SKM-1 (cell line): ENCODE measurements around the gene FIP1L1.
"Not testable (repeated sequence)": the region's sequence is repeated elsewhere in the genome, so short reads cannot be mapped to it uniquely, and the experiment has no call there.

Experiments
- DNase-seq: peaks from one replicate; lab custom pipeline; 2025; ENCODE audit not compliant: unreplicated experiment; lab: John Stamatoyannopoulos, UW

Gene FIP1L1

DNA sequence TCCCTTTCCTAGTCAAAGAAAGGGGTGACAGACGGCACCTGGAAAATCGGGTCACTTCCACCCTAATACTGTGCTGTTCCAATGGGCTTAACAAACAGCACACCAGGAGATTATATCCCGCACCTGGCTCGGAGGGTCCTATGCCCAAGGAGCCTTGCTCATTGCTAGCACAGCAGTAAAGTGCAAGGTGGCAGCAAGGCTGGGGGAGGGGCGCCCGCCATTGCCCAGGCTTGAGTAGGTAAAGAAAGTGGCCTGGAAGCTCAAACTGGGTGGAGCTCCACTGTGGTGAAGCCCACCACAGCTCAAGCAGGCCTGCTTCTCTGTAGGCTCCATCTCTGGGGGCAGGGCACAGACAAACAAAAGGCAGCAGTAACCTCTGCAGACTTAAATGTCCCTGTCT lies 89.1 kb downstream of the FIP1L1 start:
- not testable (repeated sequence) for DNase-seq

DNA sequence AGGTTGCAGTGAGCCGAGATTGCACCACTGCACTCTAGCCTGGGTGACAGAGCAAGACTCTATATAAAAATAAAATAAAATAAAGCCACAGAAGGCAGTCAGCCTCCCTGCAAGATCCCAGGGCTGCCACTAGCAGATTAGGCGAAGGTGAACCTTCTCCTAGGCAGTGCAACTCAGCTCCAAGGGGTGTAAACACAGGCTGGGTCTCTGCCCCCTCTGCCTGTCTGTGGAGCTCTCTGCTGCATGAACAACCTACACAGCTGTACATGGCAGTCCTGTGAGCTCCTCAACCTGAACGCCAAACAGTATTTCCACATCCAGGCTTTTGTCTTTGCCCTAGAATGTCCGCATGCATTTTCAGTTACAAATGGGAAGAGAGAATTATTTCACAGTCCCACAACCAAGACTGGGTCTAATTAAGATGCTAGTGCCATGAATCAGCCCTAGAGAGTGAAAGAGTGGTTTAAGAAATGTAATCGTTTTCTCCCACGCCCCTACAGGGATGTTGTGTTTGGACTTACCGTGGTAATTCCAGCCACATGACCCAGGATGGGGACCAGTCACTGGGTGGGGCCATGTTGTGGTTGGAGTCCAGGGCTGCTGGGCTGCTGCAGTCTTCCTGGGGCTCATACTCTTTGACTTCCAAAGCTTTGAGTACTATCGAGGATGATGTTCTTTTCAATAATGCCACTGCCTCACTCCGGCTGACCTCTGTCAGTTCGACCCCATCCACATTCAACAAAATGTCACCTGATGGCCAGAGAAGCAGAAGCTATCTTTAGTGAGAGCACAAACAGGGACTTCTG lies 99.0 kb downstream of the FIP1L1 start:
- DNase-seq = no peak

DNA sequence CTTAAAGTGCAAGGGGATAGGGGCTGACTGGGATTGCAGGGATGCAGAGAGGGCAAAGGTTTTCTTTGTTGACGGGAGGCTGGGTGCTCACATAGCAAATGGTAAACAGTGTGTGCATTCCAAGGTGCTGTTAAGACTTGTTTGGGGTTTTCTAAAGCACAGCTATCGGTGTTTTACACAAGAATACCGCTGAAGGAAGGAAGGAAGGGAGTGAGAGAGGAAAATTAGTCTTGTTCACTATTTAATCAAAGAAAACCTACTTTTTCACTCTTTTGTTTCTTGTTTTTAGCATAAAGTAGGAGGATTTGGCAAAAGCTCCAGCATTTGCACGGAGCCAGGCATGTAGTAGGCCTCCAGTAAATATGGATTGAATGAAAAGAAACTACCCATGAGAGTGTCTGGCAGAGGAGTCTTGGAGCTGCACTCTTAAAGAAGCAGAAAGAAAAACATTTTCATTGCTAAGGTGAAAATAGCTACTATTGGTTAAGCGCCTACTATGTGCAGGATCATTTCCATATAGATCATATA lies 99.7 kb downstream of the FIP1L1 start:
- DNase-seq = no peak

DNA sequence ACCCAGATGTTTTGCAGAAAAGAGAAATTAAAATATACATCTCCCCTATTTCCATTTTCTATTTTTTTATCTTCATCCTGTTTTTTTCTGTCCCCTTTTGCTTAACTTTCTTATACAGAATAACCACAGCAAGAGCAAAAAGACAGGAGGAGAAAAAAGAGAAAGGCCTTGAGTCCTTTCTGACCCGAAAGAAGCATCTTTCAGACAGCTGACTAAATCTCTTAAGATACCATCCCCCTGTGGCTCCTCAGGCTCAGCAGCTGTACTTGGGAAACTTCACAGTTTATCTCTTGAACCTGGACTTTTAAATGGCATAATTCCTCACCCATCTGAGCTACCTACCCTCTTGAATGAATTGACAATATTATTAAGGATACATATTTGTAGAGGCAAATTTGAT lies 100.2 kb downstream of the FIP1L1 start:
- DNase-seq = no peak

DNA sequence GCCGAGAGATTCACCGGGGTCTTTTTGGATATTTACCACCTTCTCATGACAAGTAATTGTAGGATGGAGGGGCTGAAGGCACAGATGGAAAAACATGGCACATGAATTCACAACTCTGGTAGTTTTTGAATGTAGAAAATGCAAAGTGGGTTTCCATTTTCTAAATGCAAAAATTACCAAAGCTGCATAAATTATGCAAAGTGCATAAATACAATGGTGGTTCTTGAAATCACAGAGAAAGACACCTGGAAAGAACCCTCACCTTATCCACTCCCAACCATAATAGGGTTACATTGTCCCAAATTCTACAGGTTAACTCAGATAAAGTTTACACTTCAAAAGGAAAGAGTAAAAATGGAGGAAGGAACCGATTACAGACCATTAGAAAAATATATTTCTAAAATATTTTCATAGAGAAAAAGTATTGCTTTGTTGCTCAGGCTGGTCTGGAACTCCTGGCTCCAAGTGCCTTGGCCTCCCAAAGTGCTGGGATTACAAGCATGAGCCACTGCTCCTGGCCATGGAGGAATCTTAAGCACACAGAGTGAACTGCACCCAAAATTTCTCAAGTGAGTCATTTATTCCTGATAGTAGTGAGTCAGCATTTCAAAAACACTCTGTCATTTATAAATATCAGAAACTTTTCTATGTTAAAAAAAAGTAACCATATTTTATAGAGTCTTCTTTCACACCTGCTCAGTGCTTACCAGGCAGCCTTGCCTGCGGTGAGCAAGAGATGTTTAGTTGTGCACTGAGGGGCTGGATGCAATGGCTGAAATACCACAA lies 101.4 kb downstream of the FIP1L1 start:
- DNase-seq = no peak

DNA sequence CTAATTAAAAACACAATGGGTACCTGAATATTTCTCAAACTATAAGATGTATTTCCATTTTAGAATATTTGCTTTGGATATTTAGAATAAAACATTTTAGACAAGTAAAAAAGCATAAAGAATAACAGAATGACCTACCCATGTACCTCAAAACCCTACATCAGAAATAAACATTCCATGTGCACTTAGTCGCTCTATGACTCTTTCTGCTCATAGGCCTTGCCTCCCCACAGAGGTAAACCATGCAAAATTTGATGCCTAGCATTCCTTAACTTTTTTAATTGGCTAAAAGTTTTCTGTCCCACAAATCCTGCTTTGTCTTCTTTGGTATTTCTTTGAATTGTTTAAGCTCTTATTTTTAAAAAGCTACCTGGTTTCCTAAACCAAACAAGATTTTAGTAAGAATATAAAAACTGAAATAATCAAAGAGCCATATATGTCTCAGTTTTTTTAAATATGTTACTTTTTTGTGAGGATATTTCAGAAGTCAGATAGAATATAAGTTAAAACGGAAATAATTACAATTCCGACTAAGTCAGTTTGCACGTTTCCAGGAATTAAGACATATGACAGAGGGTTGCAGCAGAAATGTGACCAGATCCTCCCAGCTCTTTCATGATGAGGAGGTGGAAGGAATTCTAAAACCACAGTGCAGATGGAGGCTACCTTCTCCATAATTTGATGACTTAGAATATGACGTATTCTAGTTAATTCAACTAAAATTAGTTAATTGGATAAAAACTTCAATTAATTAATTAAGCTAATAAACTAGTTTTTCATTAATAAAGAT lies 102.5 kb downstream of the FIP1L1 start:
- DNase-seq = no peak

DNA sequence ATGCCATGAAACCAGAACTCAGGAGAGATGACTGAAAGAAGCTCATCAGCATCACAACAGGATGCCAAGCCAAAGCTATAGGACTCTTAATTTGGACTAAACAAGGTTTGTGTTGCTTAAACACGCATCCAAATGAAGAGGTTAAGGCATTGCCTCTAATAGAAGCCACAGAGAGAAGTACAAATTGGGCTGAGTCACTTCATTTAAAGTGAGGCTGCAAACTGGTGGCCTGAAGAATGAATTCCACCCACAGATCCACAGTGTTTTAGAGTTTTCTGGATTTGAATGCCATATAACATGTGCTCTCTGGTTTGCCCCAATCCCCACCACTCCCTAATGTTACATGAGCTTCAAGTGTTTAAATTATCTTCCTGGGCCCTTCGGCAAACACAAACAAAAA lies 103.5 kb downstream of the FIP1L1 start:
- no peak for DNase-seq

DNA sequence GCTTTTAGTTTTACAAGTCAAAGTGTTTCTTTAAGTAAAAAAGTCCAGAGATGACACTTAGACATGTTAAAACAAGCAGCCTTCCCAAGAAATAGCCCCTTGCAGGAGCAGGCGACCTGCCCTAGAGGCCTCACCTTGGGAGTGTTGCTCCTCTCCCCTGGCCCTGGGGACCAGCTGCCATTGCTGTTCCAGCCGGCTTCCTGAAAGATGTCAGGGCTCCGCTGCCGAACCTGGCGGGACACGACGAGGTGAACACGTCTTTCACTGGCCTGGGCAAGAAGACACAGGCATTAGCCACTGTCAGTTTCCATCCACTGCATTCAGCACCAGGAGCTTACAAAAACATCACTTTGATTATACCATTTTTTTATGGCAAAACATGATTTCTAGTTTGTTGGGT lies 104.1 kb downstream of the FIP1L1 start:
- DNase-seq = no peak

DNA sequence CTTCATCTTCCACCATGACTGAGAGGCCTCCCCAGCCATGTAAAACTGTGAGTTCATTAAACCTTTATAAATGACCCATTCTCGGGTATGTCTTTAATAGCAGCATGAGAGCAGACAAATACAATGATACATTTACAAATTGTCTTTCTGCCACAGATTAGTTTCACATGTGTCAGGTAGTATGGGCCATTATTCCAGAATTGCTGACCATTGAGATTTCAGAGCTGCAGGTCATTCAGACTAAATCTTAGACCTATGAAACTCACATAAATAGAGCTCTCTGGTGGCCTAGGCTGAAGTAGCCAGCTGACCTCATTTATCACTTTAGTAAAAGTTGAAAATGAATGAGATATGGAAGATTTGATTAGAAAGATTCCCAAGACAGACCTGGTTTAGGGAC lies 105.8 kb downstream of the FIP1L1 start:
- DNase-seq = no peak

DNA sequence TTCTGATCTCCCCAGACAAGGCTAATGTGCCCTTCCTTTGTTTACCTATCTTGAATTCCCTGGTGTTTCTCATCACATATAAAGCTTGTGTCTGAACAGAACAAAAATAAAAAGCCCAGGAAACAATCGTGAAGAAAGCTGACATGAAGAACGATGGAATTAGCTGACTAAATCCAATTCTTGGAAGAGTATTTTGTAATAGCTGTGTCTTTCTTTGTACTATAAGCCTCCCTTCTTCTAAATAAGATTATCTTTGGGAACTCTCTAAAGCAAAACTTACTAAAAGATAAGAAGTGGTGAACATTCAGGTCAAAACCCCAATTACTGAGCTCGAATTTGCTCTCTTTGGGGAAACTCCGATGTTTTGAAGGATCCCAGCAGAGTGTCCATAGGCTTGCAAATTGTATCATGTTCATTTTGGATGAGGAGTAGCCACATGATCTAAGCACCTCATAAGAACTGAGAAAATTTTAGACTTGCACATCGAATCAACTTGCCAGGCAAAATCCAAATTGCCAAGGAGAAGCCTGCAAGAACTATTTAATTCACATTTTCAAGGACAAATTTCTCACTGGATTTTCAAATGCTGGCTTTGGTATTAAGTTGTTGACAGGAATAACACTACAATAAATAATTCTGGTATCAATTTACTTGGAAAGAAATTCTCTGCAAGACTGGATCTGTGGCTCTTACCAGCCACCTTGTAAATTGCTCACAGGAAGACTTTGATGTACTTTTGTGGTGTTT lies 107.6 kb downstream of the FIP1L1 start:
- DNase-seq = no peak

DNA sequence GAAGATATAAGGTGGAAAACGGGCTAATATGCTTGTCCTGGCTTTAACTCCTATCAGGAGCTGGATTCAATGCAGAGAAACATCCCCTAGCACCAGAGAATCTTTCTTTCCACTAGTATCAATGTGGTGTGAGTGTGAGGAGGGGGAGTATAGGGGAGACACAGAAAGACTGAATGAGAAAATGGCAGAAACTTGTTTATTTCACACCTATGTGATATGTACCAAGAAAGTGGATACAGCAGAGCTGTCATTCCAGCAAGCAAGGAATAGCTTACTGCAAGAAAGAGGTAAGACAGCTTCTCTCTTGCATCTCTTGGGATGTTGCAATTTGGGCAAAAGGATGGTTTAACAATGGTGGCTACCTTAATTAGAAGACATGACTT lies 108.2 kb downstream of the FIP1L1 start:
- no peak for DNase-seq

DNA sequence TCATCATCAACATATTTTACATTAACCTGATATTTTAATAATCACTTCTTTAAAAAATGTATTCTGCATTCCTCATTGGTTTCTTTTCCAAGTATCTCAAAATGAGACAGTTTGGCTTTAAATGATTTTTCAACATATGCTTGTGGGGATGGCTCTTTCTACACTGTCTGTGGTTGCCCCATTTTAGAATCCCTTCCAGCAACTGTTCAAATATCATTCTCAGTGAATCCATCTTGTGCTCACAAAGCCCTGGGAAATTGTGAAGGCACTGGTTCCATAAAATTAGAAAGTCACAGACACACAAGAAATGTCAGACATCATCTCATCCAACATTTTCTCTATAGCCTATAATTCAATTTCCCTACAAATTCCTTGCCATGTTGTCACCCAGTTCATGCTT lies 110.3 kb downstream of the FIP1L1 start:
- DNase-seq = no peak

DNA sequence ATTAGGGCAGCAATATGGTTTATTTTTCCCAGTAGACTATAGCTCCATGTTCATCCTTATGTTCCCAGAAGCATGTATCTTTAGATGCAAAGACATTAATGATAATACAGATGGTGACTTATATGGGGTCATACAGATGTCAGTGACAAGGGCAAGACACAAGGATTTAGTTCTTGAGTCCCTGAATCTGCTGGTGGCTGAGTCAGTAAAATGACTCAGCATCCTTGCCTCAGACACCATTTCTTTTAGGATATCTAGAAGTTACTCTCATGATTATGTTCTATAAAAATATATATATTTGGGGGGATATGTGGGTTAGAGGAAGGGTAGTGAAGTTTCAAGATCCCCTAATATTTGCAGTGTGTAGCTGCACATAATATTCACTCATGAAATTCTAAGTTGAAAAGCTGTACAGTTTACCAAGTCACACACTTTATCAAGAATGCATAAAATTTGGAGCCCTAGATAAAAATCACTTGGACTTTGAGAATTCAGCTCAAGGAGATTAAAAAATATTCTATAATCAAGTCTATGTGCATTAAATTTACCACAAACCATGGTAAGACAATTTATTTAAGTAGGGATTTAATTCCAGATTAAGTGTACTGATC lies 111.9 kb downstream of the FIP1L1 start:
- no peak for DNase-seq

DNA sequence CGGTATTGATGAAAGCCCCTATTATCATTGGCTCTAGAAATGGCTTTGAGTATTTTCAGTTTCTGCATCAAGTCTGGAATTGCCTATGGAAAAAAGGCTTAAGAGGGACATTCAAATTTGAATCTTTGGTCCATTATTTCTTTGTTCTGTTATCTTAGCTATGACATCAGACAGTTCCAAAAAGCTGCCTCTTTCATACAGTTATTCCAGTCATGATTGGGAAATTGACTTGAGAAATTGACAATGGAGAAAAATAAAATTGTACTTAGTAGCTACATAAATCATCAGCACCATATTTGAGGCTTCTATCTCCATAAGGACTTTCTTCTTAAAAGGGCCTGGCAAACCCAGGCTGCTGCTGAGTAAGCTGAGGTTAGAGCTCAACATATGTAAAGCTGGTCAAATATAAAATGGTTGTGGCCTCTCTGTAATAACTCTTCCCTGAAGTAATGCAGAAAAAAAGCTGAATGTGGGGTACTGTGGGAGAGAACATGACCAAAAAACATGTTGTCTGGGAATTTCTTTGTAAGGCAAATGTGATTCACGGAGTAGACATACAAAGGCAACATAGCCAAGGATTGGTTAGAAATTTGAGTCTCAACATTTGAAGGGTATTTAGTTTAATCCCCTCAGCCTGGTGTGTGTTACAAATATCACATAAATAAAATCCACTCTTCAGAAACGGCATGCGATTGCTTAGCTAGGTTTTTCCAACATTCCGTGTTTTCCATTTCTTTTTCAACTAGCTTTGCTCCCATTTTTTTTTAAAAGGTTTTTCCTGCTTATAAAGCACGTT lies 112.9 kb downstream of the FIP1L1 start:
- no peak for DNase-seq

DNA sequence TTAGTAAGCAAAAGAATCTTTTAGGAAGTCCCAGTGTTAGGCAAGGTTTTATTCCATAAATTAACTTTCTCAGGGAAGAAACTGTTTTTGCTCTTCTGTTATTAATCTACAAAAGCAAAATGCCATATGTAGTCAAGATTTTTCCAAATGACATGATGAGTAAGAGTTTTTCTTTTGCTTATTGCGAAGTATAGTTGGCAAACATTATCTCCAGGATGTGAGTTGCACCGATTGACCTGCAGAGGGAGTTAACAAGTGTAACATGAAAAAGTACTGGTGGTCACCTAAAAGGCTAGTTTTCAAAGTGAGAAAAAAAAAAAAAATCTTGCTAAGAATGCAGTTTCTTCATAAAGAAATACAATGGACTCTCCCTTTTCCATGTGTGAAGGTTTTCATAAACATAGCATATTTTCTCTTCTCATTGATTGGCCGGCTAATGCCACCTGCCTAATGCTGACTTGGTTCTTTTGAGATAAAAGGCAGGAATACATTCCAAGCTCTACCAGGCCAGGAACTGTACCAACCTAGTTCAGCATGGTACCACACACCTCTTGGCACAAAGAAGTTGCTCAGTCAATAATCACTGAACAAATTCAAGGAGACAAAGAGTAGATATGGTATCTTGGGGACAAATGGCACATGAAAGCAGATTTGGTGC lies 113.7 kb downstream of the FIP1L1 start:
- DNase-seq = peak; percentile 4

DNA sequence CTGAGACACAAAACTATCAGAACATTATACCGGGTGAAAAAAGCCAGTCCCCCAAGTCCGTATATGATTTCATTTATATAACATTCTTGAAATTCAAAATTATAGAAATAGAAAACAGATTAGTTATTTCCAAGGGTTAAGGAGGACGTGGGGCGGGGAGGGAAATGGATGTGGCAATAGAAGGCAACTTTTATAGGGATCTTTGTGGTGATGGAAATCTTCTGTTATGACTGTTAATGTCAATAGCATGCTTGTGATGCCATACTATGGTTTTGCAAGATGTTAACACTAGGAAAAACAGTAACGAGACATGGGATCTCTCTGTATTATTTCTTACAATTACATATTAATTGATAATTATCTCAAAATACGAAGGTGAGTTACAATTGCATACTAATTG lies 117.4 kb downstream of the FIP1L1 start:
- DNase-seq = no peak

DNA sequence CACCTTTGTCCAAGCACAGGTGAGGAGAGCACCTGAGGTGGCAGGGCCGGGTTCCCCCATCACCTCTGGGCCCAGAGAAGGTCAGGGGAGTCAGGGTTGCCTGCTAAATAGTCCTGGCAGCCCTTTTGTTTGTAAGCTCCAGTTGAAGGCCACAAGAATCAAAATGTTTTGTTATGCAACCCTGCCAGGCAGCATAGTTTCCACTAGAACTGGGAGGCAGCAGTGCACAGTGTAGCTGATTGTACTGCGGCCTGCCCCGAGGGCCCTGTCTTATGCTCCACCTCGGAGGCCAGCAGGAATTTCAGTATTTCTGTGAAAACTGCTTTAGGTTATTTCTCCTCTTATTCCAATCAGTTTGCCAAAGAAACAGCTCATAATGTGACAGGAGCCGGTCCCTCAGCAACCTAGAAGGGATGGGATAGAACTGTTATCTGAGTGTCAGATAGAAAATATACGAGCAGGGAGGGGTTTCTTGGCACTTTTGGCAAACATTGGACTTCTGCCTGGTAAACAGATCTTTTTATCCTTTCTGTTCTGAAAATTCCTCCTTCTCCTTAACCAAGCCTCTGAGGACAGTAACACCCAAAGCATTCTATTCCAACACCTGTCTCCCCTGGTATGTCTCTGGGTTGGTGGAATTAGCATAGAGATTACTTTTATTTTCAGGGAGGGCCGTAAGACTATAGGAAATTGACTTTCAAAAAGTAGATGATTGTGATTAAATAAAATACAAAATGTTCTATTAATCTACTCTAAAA lies 120.2 kb downstream of the FIP1L1 start:
- DNase-seq = no peak

DNA sequence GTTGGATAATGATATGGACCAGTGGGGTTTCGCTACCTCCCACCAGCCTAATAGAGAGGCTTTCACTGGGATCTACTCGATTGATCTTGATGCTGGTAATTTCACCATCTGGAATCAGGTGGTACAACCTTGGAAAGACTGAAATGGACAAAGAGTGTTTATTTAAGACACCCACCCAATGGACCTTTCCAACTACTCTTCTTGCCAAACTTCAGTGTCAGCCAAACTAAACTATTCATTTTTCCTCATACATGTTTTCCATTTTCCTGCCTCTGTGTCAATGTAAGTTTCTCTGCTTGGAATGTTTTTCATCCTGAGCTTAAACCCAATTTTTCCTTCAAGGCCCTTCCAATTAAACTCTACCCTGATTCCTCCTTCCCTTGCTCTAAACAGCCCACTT lies 121.3 kb downstream of the FIP1L1 start:
- DNase-seq = no peak
